Cardiac fibroblast (primary cell): ENCODE measurements around the gene PDGFA.

Experiments
- DNase-seq, 2 donors: peaks; one replicate each; pipeline versions ENCODE4 v3.0.0 to v3.0.0-alpha.2; 2010; ENCODE audit warnings: low read depth in 2 of 2
- H3K4me3 ChIP-seq, 2 donors: replicated peaks in 1 of 2; 1 replicate in 1 of 2; 2 replicates in 1 of 2; pipeline ENCODE4 v1.5.1; 2011; ENCODE audit warnings: low read depth in 2 of 2, low read length in 2 of 2, mild to moderate bottlenecking in 2 of 2, moderate library complexity in 1 of 2
- CTCF ChIP-seq: IDR thresholded peaks from one replicate; pipeline ENCODE4 v1.5.1; 2011; ENCODE audit warnings: low read depth, mild to moderate bottlenecking, low read length, inconsistent platforms

PDGFA gene

GRCh38 chr7:480531-481218 lies 39.0 kb downstream of the PDGFA start:
- peak in 1 of 2 donors; percentile 37 for DNase-seq
- no peak overlapping the region for H3K4me3 ChIP-seq
- no peak for TF ChIP-seq CTCF

- no peak for DNase-seq
- no peak for TF ChIP-seq CTCF
- no peak overlapping the region for H3K4me3 ChIP-seq
Observed at GRCh38 chr7:479948-480499, 39.6 kb downstream of the PDGFA start.

- no peak for TF ChIP-seq CTCF
- no peak overlapping the region for H3K4me3 ChIP-seq
- no peak for DNase-seq
Observed at GRCh38 chr7:479115-479947, 40.3 kb downstream of the PDGFA start.

GRCh38 chr7:477626-478220 lies 41.9 kb downstream of the PDGFA start:
- no peak for TF ChIP-seq CTCF
- no peak overlapping the region for H3K4me3 ChIP-seq
- DNase-seq = no peak

DNA sequence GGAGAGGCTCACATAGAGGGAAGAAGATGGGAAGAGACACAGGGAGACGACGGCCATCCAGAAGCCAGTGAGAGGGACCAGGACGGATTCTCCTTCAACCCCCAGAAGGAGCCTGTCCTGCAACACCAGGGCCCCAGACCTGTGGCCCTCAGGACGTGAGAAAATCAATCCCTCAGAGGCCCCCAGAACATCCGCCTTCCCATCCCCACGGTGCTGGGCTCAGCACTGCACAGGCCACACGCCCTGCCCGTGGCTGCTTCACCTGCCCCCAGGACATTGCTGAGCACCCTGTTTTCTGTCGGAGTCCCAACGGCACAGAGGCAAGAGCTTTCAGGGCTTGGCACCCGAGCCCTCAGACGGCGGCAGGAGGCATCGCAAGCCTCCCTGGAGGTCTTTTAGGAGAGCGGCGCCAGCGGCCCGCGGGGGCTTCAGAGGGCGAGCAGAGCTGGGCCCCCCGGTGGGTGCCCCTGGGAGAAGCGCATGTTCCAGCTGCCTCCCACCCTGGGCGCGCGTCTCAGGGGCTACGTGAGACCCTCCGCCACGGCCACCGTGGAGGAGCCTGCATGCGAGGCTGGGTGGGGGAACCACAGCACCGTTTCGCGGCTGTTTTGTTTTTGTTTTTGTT lies 42.8 kb downstream of the PDGFA start:
- TF ChIP-seq CTCF = no peak
- no peak overlapping the region for H3K4me3 ChIP-seq
- no peak for DNase-seq

- no peak for DNase-seq
- no peak overlapping the region for H3K4me3 ChIP-seq
- TF ChIP-seq CTCF = no peak
Observed at GRCh38 chr7:475951-476441, 43.6 kb downstream of the PDGFA start.
